ENCODE measurements around the gene MAMLD1.

DNA sequence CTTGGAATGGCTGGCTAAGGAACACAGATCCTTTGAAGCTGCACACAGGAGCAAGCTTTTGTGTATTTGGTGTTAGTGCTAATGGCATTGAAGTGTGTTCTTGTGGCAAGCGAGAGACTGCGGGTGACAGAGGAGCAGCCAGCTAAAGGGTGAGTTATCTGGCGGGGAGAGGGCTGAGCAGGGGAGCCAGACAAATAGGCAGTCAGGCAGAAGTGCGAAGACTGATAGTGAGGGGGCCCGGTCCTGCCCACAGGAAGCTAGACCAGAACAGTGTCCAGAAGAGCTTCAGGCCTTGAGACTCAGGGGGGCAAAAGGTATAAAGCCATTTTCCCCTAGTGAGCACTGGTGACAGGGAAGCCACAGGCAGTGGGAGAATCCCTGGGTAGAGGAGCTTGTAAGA is 49.6 kb upstream of the MAMLD1 start:
- TF ChIP-seq, protein P1, sequence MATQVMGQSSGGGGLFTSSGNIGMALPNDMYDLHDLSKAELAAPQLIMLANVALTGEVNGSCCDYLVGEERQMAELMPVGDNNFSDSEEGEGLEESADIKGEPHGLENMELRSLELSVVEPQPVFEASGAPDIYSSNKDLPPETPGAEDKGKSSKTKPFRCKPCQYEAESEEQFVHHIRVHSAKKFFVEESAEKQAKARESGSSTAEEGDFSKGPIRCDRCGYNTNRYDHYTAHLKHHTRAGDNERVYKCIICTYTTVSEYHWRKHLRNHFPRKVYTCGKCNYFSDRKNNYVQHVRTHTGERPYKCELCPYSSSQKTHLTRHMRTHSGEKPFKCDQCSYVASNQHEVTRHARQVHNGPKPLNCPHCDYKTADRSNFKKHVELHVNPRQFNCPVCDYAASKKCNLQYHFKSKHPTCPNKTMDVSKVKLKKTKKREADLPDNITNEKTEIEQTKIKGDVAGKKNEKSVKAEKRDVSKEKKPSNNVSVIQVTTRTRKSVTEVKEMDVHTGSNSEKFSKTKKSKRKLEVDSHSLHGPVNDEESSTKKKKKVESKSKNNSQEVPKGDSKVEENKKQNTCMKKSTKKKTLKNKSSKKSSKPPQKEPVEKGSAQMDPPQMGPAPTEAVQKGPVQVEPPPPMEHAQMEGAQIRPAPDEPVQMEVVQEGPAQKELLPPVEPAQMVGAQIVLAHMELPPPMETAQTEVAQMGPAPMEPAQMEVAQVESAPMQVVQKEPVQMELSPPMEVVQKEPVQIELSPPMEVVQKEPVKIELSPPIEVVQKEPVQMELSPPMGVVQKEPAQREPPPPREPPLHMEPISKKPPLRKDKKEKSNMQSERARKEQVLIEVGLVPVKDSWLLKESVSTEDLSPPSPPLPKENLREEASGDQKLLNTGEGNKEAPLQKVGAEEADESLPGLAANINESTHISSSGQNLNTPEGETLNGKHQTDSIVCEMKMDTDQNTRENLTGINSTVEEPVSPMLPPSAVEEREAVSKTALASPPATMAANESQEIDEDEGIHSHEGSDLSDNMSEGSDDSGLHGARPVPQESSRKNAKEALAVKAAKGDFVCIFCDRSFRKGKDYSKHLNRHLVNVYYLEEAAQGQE (tag by site-specific recombination; IDR thresholded peaks at IDR 0.05): no peak
- TF ChIP-seq, protein P2, sequence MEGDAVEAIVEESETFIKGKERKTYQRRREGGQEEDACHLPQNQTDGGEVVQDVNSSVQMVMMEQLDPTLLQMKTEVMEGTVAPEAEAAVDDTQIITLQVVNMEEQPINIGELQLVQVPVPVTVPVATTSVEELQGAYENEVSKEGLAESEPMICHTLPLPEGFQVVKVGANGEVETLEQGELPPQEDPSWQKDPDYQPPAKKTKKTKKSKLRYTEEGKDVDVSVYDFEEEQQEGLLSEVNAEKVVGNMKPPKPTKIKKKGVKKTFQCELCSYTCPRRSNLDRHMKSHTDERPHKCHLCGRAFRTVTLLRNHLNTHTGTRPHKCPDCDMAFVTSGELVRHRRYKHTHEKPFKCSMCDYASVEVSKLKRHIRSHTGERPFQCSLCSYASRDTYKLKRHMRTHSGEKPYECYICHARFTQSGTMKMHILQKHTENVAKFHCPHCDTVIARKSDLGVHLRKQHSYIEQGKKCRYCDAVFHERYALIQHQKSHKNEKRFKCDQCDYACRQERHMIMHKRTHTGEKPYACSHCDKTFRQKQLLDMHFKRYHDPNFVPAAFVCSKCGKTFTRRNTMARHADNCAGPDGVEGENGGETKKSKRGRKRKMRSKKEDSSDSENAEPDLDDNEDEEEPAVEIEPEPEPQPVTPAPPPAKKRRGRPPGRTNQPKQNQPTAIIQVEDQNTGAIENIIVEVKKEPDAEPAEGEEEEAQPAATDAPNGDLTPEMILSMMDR (tag by site-specific recombination; IDR thresholded peaks at IDR 0.05): no peak
- TF ChIP-seq ZNF791 (tag by site-specific recombination; IDR thresholded peaks at IDR 0.05) (no peak), ZNF10 (tag by site-specific recombination; IDR thresholded peaks at IDR 0.05) (no peak), ZNF701 (tag by site-specific recombination; IDR thresholded peaks at IDR 0.05) (no peak)

Data from HEK293 (cell line).